GM11168 (cell line): ENCODE measurements around the gene TRPV2.

Experiments
- in situ Hi-C: fragments of 300-500 bp; cut with MboI; formaldehyde crosslinking; loops from one replicate; pipeline ENCODE4 v1.12.0; 2022; ENCODE audit warnings: low sequenced_read_pairs; ENCODE audit not compliant: unreplicated experiment

The TRPV2 gene

DNA sequence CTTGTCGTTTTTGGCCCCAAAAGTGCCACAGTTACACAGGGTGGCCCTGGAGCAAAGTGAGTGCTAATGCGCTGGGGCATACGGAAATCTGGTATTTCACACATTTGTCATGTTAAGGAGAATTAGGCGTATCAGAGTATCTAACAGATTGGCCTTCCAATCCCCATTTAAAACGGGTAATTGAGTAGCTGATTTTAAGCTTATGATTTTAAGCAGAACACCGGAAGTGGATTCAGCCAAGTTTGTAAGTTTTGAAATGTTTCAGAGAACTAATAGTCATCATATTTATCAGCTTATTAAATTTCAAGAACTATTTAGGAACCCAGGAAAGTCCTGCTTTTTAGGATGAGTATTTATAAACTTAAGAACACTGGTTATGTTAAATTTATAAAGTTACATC is 57.2 kb downstream of the TRPV2 start:
- in situ Hi-C loops: no loop called here

DNA sequence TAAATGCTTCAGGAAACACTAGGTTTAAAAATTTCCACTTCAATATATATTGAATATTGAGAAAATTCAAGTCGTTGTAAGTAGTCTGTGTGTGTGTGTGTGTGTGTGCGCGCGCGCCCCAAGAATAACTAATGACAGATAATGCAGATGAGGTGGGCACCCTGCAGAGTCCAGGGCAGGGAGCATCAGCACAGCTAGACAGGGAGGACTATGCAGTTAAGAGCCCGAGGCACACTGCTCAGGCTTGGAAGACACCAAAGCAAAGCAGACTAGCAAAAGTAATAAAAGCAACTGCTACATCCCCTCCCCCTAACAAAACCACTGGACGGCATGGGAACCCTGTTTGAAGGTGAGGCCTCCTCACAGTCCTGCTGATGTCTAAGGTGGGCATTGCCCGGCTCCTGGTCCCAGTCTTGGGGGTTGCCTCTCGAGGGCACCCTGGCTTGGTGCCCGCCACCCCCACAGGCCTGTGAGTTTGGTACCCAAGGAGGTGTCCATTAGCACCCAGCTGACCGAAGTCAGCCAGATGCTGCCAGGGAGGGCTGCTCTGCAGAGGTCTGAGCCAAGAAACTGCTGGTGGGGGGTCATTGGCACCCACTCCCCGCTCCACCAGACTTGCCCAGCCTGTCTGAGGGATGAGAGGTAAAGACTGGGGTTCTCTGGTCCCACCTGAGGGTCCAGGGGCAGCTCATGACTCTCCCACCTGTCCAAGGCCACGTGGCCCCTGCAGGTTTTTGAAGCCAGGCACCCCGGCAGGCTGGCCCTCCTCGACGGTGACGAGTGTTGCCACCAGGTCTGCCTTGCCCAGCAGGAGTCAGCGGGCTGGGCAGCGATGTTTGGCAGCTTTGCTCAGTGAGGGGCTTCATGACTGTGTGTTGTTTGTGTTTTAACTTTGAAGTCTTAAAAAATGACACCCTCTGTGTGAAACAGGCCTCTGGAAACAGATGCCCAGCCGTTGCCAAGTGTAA is 58.0 kb downstream of the TRPV2 start:
- in situ Hi-C loops: no loop called here

DNA sequence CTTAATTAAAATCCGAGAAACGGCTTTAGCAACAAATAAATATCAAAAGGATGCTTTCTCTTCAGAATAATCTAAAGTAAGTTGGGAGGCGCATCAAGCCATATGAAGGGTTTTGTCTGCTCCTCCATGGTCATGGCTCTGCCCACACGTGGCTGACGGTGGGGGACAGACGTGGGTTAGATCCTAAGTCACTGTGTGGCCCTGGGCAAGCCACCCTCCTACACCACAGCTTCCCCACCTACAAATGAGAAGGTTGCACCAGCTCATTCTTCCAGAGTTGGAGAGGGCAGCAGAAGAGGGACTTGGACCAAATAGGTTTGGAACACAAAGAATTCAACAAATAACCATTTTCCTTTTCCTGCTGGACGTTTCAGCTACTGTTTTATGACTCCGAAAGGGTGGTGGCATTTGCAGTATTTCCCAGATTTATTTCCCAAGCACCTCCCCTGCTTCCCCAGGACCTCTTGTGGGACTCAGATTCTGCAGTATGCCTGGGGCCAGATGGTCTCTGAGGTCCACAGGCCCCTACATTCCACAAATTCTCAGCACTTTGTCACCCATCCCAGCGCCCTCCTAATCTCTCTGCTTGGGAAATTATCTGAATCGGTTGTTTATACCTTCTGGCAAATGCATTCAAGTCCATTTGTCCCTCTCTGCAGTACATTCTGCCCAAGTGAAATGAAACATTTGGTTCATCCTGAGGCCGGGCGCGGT is 58.8 kb downstream of the TRPV2 start:
- in situ Hi-C loops: no loop called here

DNA sequence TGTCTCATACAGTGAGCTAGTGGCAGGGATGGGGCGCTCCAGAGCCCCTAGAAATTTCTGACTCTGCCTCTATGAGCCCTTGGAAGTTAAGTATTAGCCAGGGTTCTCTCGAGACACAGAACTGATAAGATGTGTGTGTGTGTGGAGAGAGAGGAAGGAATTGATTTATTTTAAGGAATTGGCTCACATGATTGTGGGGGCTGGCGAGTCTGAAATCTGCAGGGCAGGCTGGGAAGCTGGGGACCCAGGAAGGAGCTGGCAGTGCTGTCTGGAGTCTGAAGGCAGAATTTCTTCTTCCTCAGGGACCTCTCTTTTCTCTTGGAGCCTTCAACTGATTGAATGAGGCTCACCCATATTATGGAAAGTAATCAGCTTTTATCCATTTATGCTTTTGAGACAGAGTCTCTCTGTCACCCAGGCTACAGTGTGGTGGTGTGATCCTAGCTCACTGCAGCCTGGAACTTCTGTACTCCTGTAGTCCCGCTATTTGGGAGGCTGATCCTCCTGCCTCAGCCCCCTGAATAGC is 59.9 kb downstream of the TRPV2 start:
- in situ Hi-C loops: no loop called here

DNA sequence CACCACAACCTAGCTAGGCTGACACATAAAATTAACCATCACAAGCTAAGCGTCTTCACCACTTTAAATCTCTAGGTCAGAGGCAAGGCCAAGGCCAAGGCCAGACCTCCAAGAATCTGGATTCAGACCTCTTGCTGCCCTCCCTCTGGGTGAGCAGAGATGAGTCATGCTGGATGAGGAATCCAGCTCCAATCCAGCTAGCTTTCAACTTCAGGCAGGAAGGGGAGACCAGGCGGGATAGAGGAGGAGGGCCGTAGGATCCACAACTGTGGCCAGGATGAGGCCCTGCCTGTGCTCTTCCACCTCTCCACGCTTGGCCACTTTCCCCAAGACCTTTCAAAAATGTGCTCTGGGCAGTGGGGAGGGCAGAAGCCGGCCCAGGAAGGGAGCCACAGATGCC is 61.9 kb downstream of the TRPV2 start:
- in situ Hi-C loops: no loop called here

DNA sequence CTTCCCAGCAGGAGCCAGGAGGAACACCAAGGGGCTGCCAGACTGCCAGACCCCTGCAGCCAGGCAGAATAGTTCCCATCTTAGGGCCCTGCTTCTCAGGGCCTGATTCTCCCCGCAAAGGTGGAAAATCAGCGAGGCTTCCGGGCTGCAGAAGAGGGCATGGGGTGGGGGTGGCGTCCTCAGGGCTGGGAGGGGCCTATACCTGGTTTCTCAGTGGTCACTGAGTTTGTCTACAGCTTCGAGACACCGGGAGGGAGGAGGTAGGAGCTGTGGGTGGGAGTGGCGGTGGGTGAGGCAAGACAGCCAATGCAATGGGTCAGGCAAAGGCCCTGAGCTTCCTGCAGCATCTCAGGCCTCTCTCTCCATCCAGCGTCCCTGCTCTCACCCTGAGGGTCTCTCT is 62.3 kb downstream of the TRPV2 start:
- in situ Hi-C loops: no loop called here

DNA sequence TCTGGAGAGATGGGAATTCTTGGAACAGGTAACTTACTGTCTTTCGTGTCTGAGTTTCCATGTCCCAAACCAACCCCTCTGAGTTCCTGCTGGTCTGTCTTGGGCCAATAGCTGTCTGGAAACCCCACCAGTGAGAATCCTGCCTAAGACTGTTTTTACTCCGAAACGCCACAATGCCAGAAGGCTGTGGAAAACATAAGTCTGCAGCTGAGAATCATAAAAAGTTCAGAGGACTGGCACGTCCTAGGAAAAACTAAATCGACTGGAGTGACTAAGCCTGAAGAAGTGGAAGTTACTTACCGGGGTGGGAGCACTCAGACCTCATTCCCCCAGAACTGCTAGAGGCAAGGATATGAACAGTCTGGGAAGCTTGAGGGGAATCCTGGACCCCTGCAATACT is 63.3 kb downstream of the TRPV2 start:
- in situ Hi-C loops: no loop called here

DNA sequence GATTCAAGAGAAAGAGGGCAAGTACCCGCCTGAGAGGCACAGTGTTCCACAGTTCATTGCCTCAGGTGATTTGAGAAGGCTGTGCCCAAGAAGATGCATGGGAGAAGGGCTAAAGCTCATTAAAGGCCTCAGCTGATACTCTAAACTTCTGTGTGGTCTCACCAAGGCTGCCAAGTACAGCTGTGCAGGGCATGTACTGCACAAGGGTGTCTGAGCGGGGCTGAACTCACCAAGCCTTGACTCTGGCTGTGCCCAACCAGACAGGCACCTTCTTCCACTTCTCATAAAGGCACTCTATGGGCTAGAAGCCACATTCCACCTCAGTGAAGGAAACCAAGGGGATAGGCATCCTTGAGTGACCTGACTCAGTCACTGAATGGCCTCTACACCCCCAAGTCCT is 63.9 kb downstream of the TRPV2 start:
- in situ Hi-C loops: no loop called here

DNA sequence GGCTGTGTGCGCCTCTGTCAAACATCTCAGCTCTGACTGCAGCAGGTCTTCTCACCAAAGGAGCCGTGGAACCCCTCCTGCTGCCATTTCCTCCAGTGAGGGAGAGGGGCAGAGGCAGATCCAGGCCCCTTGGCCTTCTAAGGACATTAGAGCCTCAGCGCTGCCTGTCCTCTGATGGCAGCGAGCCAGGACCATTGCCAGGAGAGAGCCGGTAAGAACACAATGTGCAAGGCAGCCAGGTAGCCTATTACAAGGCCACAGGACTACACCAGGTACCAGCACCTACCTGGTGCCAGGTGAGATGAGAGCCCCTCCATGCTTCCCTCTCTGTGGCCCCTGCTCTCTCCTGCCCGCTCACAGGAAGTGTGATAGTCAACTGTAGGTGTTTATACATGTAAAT is 65.6 kb downstream of the TRPV2 start:
- in situ Hi-C loops: no loop called here

DNA sequence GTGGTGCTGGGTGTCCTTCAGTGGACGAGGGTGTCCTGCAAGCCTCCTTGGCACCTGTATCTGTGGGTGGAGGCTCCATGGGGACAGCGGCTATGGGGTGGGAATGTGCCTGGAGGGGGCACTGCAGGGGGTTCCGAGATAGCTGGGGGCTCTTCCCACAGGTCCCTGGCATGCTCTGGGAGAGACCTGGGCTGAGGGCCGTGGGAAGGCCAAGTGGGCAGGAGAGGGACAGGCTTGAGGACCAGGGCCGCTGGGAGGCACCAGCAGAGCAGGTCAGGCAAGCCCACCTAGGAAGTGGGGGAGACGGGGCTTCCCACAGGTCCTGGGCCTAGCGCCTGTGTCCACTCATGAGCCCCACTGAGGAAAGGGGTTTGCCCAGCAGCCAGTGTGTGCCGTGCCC is 66.9 kb downstream of the TRPV2 start:
- in situ Hi-C loops: no loop called here

DNA sequence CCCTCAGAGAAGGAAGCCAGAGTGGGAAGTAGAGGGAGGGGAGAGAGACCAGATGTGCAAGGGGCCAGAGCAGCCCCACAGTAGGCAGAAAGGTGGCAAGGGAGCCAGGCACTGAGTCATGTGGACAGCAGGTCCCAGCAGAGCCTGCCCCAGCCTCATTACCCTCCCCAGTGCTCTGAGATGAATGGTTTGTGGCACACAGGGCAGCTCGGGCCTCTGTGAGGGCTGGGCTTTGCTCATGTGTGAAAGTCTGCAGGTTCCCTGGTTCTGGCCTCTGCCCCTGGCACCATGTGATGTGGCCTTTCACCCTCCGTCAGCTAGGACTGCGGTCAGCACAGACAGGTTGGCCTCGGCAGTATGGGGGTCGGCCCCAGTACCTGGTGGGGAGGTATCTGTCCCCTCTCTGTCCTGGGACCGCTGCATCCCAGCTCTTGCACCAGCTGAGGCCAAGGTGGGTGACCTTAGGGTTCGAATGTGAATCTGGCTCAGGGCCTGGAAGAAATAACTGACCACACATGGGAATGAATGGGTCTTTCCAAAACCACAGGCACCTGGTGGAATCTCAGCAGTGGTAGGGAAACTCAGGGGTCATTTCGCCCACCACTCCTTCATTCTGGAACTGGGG is 67.8 kb downstream of the TRPV2 start:
- in situ Hi-C loops: no loop called here

DNA sequence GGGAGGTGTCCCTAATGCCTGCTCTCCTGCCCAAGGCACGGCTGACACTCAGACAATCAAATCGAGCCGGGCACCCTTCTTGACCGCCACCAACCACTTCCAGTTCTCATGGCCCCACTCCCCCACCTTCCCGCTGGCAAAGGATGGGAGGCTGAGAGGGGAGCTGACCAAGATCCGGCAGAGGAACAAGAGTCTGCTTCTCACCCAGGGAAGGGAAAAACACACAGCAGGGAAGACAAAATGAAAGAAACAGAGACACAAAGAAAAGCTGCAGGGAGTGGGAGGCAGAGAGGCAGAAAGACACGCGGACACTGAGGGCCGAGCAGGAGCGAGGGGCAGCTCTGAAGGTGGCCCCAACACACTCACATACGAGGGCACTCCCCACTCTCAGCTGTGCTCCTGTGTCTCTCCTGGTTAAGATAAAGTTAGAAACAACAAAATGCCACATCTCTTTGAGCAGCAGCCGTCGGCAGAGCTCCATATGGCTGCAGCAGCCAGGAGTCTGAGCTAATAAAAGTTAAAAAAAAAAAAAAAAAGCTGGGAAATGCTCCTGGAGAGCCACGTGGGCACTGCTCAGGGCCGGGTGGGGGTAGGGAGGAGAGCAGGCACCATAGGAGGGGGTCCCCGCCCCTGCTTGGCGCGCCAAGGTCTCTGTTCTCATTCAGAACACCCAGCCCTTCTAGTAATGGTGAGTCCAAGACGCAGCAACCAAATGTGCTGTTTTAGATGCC is 69.2 kb downstream of the TRPV2 start:
- in situ Hi-C loops: no loop called here
